Measurements from ENCODE around the gene PITPNC1. TPM values are rescaled to one million over a fixed set of nuclear protein-coding genes. Genes with fewer than 3 reads are reported as not detected.

Gene PITPNC1
- total and polyA plus RNA-seq, 12 donors: 4.9 to 33.0 (median 14.0) TPM

- TF ChIP-seq POLR2A (IDR thresholded peaks at IDR 0.05) (no peak), CTCF (IDR thresholded peaks at IDR 0.05) (no peak)
- no peak overlapping the region for H3K4me3 ChIP-seq
- DNase-seq: peak; percentile 33 to 78 (median 48)
- H3K27me3 ChIP-seq: no peaks in the 10 kb centered on the region
- 54 to 60% (median 57%) methylated on average over 6 of the region's 6 CpGs for WGBS, 4 donors
- no peaks in the 10 kb centered on the region for H3K9me3 ChIP-seq (replicated peaks in 1 of 3)
- peak overlapping the region in 4 of 5 donors; percentile 21 to 81 (median 65) for H3K27ac ChIP-seq
- H3K36me3 ChIP-seq (replicated peaks in 1 of 2): no peaks in the 10 kb centered on the region
- peaks cover 0 to 20% of the 10 kb centered on the region in 2 donors for H3K4me1 ChIP-seq (replicated peaks in 1 of 2)
- intact Hi-C loops (cut with DNase I): no loop called here
Observed at GRCh38 chr17:67443931-67444595, 67.0 kb downstream of the PITPNC1 start.

- intact Hi-C loops (cut with DNase I): no loop called here
- Histone ChIP-seq H3K9me3 (replicated peaks in 1 of 3) (no peaks in the 10 kb centered on the region), H3K4me3 (no peak overlapping the region), H3K4me1 (replicated peaks in 1 of 2) (peaks cover 0 to 4% of the 10 kb centered on the region in 2 donors), H3K27me3 (no peaks in the 10 kb centered on the region), H3K27ac (no peak overlapping the region), H3K36me3 (replicated peaks in 1 of 2) (no peaks in the 10 kb centered on the region)
- DNase-seq: no peak
- TF ChIP-seq POLR2A (IDR thresholded peaks at IDR 0.05) (no peak), CTCF (IDR thresholded peaks at IDR 0.05) (no peak)
- WGBS, 4 donors: 93 to 97% (median 96%) methylated on average over 7 of the region's 7 CpGs
Observed at GRCh38 chr17:67448449-67448848, 71.4 kb downstream of the PITPNC1 start.

- DNase-seq: no peak
- no peak for TF ChIP-seq CTCF (IDR thresholded peaks at IDR 0.05)
- no peak for TF ChIP-seq POLR2A (IDR thresholded peaks at IDR 0.05)
- intact Hi-C loops (cut with DNase I): no loop called here
- no peaks in the 10 kb centered on the region for H3K36me3 ChIP-seq (replicated peaks in 1 of 2)
- no peaks in the 10 kb centered on the region for H3K27me3 ChIP-seq
- 38 to 59% (median 46%) methylated on average over 6 of the region's 6 CpGs for WGBS, 4 donors
- H3K4me3 ChIP-seq: peak overlapping the region in 1 of 4 donors; percentile 3
- H3K9me3 ChIP-seq (replicated peaks in 1 of 3): no peaks in the 10 kb centered on the region
- peaks cover 0 to 4% of the 10 kb centered on the region in 2 donors for H3K4me1 ChIP-seq (replicated peaks in 1 of 2)
- peak overlapping the region in 1 of 5 donors; percentile 8 for H3K27ac ChIP-seq
Observed at GRCh38 chr17:67449065-67449464, 72.0 kb downstream of the PITPNC1 start.

GRCh38 chr17:67449845-67450755, 73.0 kb downstream of the PITPNC1 start:
- DNase-seq: no peak
- Histone ChIP-seq H3K27me3 (no peaks in the 10 kb centered on the region), H3K36me3 (replicated peaks in 1 of 2) (no peaks in the 10 kb centered on the region), H3K4me1 (replicated peaks in 1 of 2) (no peaks in the 10 kb centered on the region), H3K27ac (no peak overlapping the region), H3K9me3 (replicated peaks in 1 of 3) (no peaks in the 10 kb centered on the region), H3K4me3 (peak overlapping the region in 1 of 4 donors; percentile 3)
- intact Hi-C loops (cut with DNase I): no loop called here
- no peak for TF ChIP-seq CTCF (IDR thresholded peaks at IDR 0.05)
- no peak for TF ChIP-seq POLR2A (IDR thresholded peaks at IDR 0.05)
- 93 to 96% (median 94%) methylated on average over 16 of the region's 16 CpGs for WGBS, 4 donors

Data from adrenal gland (tissue), 12 donors.